Neural progenitor cell (in vitro differentiated cells): ENCODE measurements around the gene WBP2.
"Not testable (repeated sequence)": the region's sequence is repeated elsewhere in the genome, so short reads cannot be mapped to it uniquely, and the experiment has no call there.

Experiments
- EZH2 ChIP-seq: fragments of 200-600 bp; sonication (generic); IDR thresholded peaks from 2 replicates; pipeline ENCODE4 v1.6.1; 2017; ENCODE audit warnings: antibody characterized with exemption, mild to moderate bottlenecking, moderate library complexity
- TF ChIP-seq, protein P1 (sequence below): fragments of 200-600 bp; sonication (generic); IDR thresholded peaks from 2 replicates; pipeline ENCODE4 v1.5.1; 2017; ENCODE audit warnings: antibody characterized with exemption, mild to moderate bottlenecking

DNA sequence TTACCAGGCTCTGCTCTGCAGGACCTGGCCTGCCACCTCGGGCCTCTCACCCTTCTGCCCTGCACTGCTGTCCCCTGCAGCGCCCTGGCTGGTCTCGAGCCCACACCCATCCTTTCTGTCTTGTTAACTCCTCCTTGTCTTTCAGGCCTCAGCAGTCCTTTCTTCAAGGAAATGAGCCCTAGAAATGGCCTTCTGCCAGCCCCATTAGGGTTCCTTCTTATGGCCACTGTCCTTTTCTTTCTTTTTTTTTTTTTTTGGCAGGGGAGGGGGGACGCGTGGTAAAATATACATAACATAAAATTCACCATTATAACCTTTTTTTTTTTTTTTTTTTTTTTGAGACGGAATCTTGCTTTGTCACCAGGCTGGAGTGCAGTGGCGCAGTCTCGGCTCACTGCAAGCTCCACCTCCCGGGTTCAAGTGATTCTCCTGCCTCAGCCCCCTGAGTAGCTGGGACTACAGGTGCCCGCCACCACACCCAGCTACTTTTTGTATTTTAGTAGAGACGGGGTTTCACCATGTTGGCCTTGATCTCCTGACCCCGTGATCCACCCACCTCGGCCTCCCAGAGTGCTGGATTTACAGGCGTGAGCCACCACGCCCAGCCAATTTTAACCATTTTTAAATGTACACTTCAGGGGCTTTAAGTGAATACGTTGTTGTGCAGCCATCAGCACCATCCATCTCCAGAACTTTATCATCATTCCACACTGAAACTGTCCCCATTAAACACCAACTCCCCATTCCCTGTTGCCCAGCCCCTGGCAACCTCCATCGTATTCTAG is 10.5 kb upstream of the WBP2 start:
- TF ChIP-seq, protein P1, sequence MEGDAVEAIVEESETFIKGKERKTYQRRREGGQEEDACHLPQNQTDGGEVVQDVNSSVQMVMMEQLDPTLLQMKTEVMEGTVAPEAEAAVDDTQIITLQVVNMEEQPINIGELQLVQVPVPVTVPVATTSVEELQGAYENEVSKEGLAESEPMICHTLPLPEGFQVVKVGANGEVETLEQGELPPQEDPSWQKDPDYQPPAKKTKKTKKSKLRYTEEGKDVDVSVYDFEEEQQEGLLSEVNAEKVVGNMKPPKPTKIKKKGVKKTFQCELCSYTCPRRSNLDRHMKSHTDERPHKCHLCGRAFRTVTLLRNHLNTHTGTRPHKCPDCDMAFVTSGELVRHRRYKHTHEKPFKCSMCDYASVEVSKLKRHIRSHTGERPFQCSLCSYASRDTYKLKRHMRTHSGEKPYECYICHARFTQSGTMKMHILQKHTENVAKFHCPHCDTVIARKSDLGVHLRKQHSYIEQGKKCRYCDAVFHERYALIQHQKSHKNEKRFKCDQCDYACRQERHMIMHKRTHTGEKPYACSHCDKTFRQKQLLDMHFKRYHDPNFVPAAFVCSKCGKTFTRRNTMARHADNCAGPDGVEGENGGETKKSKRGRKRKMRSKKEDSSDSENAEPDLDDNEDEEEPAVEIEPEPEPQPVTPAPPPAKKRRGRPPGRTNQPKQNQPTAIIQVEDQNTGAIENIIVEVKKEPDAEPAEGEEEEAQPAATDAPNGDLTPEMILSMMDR = not testable (repeated sequence)
- not testable (repeated sequence) for TF ChIP-seq EZH2
